Cerebellar cortex (tissue), 1 donor: ENCODE measurements around the gene AP1G2.

Source experiments
- DNase-seq: peaks from one replicate; pipeline ENCODE4 v3.0.0-alpha.2; 2015; ENCODE audit warnings: low spot score

AP1G2 gene

GRCh38 chr14:23513818-23514643 is 53.6 kb downstream of the AP1G2 start:
- DNase-seq: peak; percentile 85

GRCh38 chr14:23513005-23513817 is 54.4 kb downstream of the AP1G2 start:
- DNase-seq: peak; percentile 90

- peak; percentile 44 for DNase-seq
Observed at GRCh38 chr14:23512156-23512555, 55.4 kb downstream of the AP1G2 start.
